ENCODE data around the gene PTBP1.

DNA sequence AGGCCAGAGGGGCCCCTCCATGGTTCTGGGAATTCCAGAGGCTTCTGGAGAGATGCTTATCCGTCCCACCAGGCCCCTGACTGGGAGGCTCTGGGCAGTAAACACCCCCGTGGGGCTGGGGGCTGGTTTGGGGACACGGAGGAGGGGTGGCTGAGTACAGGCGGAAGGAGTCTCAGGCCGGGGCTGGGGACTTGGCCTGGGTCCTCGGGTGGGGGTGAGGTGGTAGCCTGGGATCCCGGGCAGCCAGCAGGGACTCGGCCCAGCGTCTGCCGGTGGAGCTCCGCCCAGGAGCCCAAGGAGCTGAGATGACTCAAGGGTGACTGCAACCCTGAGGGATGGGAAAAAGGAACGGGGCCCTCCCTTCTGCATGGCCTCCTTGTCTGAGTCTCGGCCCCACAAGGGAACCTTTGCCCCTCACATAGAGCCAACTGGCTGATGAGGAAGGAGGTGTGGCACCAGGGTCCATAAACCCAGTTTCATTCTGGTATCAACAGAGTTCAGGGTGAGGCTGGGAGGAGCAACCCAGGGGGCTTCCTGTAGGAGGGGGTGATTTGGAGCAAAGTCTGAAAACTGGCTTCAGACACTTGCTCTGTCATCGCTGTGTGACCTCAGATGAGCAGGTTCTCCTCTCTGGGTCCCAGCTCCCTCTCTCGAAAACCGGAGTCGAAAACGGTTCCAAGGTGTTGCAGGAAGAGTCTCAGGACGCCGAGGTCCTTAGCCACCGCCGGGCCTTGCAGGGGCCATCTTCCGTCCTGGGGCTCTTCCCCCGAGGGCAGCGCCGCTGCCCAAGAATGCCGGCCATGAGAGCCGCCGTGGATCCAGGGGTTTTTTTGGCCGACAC lies 45.5 kb upstream of the PTBP1 start:
- TF ChIP-seq RCOR1 (IDR thresholded peaks at IDR 0.05; ENCODE audit: borderline replicate concordance in 1 of 2, low read depth in 2 of 2, low read length in 2 of 2) = 0 out of 4 replicates have a peak, but pooled peaks of 1 of the 2 experiments have one; percentile 13
- no peak for TF ChIP-seq CTCF (IDR thresholded peaks at IDR 0.05 in 2 of 3, conservative IDR thresholded peaks at IDR 0.05 in 1 of 3; ENCODE audit: insufficient read depth in 2 of 3, low read depth in 1 of 3, low read length in 3 of 3)
- no peak for TF ChIP-seq ZNF274 (IDR thresholded peaks at IDR 0.05; ENCODE audit: borderline replicate concordance, low read depth, low read length)
- TF ChIP-seq JUND (IDR thresholded peaks at IDR 0.05; ENCODE audit: borderline replicate concordance, low read depth, low read length) = no peak
- no peak for TF ChIP-seq JUND (tag; IDR thresholded peaks at IDR 0.05; ENCODE audit: borderline replicate concordance, low read depth, low read length)
- TF ChIP-seq NFIX (CRISPR knock-in tag; IDR thresholded peaks at IDR 0.05; ENCODE audit: low read depth) = no peak
- no peak for TF ChIP-seq NBN (IDR thresholded peaks at IDR 0.05; ENCODE audit: low read depth)
- TF ChIP-seq, protein P1, sequence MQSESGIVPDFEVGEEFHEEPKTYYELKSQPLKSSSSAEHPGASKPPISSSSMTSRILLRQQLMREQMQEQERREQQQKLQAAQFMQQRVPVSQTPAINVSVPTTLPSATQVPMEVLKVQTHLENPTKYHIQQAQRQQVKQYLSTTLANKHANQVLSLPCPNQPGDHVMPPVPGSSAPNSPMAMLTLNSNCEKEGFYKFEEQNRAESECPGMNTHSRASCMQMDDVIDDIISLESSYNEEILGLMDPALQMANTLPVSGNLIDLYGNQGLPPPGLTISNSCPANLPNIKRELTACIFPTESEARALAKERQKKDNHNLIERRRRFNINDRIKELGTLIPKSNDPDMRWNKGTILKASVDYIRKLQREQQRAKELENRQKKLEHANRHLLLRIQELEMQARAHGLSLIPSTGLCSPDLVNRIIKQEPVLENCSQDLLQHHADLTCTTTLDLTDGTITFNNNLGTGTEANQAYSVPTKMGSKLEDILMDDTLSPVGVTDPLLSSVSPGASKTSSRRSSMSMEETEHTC (IDR thresholded peaks at IDR 0.05) = no peak
- TF ChIP-seq ZBED1 (IDR thresholded peaks at IDR 0.05) = no peak
- TF ChIP-seq HDAC6 (IDR thresholded peaks at IDR 0.05; ENCODE audit: low read depth, low read length) = no peak
- no peak for TF ChIP-seq SIN3B (IDR thresholded peaks at IDR 0.05; ENCODE audit: low read depth)
- TF ChIP-seq EZH2 (IDR thresholded peaks at IDR 0.05; ENCODE audit: borderline replicate concordance, low read depth, low read length) = no peak
- TF ChIP-seq POLR2AphosphoS5 (IDR thresholded peaks at IDR 0.05; ENCODE audit: control insufficient read depth, insufficient read depth, low read depth, low read length) = no peak

Data from K562 (cell line).